ENCODE data around the gene GALNT13.

The GALNT13 gene

DNA sequence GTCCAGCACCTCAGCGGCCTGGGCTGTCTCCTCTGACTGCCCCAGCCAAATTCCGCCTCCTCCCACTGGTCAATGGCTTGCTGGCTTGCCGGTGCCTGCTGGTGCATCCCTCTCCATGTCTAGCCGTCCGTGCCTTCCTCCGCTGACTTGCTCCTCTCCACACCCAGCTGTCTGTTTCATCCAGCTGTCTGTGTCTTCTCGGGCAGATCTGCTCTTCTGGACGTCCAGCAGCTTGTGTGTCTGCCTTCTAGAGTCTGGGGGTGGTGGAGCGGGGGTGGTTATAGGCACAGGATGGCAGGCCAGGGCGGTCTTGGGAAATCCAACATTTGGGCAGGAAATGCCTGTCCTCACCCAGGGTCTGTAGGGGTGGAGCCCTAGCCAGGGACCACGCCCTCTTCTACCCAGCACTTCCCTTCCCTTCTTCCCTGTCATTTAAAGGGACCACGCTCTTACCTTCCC lies 369.2 kb downstream of the GALNT13 start:
- H3K4me3 Mint-ChIP-seq, result no peak overlapping the region
- no peaks in the 10 kb centered on the region for H3K4me1 Mint-ChIP-seq (ENCODE audit: low read depth)
- H3K27ac Mint-ChIP-seq, result no peak overlapping the region
- H3K27me3 Mint-ChIP-seq, result no peaks in the 10 kb centered on the region
- H3K36me3 Mint-ChIP-seq (ENCODE audit: low read depth), result no peaks in the 10 kb centered on the region
- H3K9me3 Mint-ChIP-seq, result no peaks in the 10 kb centered on the region
- DNase-seq, result no peak

DNA sequence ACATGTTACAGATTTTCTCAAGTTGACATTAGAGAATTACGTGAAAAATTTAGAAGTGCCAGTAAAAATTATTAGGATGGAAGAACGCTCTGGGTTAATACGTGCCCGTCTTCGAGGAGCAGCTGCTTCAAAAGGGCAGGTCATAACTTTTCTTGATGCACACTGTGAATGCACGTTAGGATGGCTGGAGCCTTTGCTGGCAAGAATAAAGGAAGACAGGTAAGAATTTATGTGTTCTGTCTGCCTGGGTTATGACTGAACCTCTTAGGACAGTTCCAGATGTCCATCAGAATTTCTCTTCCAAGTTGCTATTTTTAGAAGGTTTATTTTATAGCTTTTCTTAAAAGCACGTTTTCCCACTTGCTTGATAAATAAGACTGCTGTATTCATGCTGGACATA lies 371.0 kb downstream of the GALNT13 start:
- no peak overlapping the region for H3K27ac Mint-ChIP-seq
- H3K9me3 Mint-ChIP-seq, result peaks cover 2% of the 10 kb centered on the region
- DNase-seq, result no peak
- no peaks in the 10 kb centered on the region for H3K36me3 Mint-ChIP-seq (ENCODE audit: low read depth)
- H3K27me3 Mint-ChIP-seq, result no peaks in the 10 kb centered on the region
- H3K4me3 Mint-ChIP-seq, result no peak overlapping the region
- H3K4me1 Mint-ChIP-seq (ENCODE audit: low read depth), result no peaks in the 10 kb centered on the region

DNA sequence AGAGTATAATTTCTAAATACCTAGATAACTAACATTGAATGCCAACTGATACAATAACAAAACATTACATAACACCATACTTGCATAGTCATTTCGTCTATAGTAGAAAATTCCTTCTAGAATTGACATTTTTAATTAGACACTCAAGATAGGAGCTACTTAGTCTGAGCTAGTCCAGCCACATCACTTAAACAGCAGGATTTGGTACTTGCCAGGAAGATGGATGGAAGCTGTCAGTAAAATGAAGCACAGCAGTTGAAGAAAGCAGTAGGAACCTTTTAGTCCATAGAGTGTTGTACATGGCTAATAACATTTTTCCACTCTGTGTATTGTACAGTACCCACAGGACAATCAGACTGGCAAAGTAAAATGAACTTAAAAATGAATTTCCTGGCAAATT lies 372.0 kb downstream of the GALNT13 start:
- DNase-seq, result no peak
- H3K4me1 Mint-ChIP-seq (ENCODE audit: low read depth), result no peaks in the 10 kb centered on the region
- no peaks in the 10 kb centered on the region for H3K27me3 Mint-ChIP-seq
- no peak overlapping the region for H3K4me3 Mint-ChIP-seq
- H3K9me3 Mint-ChIP-seq, result peaks cover 2% of the 10 kb centered on the region
- H3K36me3 Mint-ChIP-seq (ENCODE audit: low read depth), result no peaks in the 10 kb centered on the region
- no peak overlapping the region for H3K27ac Mint-ChIP-seq

DNA sequence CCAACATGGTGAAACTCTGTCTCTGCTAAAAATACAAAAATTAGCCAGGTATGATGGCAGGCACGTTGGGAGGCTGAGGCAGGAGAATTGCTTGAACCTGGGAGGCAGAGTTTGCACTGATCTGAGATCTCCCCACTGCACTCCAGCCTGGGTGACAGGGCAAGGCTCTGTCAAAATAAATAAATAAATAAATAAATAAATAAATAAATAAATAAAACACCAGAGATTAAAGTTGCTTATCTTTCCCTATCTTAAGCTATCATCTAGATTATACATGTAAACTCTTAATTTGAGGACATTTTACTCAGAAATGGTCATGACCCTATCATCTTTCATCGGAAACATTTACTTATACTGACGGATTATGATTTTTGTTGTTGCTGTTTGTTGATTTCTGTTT lies 373.2 kb downstream of the GALNT13 start:
- H3K36me3 Mint-ChIP-seq (ENCODE audit: low read depth), result no peaks in the 10 kb centered on the region
- peaks cover 2% of the 10 kb centered on the region for H3K9me3 Mint-ChIP-seq
- H3K4me3 Mint-ChIP-seq, result no peak overlapping the region
- H3K27me3 Mint-ChIP-seq, result no peaks in the 10 kb centered on the region
- no peak overlapping the region for H3K27ac Mint-ChIP-seq
- H3K4me1 Mint-ChIP-seq (ENCODE audit: low read depth), result no peaks in the 10 kb centered on the region
- no peak for DNase-seq

DNA sequence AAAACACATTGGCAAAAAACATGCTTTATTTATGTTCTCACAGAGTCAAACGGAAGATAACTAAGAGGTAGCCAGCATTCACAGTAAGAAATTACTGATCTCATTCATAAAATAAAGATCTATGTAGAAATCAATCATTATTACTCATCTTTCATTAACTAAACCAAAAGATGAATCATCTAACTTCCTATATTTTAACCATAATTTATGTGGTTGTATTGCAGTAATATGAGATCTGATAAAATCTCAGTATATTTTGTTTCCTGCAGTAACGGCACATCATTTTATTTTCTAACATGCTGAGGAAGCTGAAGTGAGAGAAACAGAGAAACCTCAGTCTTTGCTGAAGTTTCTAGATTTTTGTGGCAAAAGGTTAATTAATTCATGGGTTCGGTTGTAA lies 375.8 kb downstream of the GALNT13 start:
- H3K4me1 Mint-ChIP-seq (ENCODE audit: low read depth), result no peaks in the 10 kb centered on the region
- H3K36me3 Mint-ChIP-seq (ENCODE audit: low read depth), result no peaks in the 10 kb centered on the region
- no peak for DNase-seq
- peaks cover 2% of the 10 kb centered on the region for H3K9me3 Mint-ChIP-seq
- no peak overlapping the region for H3K4me3 Mint-ChIP-seq
- H3K27ac Mint-ChIP-seq, result no peak overlapping the region
- H3K27me3 Mint-ChIP-seq, result no peaks in the 10 kb centered on the region

DNA sequence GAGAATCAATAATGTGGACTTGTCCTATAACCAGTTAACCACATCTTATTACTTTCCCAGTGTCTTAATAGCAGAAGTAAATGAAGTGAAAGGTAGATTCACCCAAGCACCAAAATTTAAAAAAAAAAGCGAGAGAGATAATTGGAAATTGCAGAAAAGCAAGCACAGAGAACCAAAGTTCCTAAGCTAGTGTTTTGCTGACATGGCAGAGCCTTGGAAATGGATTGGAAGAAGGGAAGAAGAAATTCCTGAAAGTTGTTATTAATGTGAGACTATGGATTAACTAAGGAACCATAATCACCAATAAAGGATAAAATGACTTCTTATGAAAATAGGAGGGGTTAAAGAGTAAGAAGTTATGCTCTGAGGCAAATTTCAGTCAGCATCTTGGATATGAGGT lies 384.4 kb downstream of the GALNT13 start:
- Mint-ChIP-seq H3K27me3 (no peaks in the 10 kb centered on the region), H3K9me3 (peaks cover 7% of the 10 kb centered on the region), H3K36me3 (ENCODE audit: low read depth) (no peaks in the 10 kb centered on the region), H3K4me1 (ENCODE audit: low read depth) (no peaks in the 10 kb centered on the region), H3K4me3 (no peak overlapping the region), H3K27ac (no peak overlapping the region)
- no peak for DNase-seq

DNA sequence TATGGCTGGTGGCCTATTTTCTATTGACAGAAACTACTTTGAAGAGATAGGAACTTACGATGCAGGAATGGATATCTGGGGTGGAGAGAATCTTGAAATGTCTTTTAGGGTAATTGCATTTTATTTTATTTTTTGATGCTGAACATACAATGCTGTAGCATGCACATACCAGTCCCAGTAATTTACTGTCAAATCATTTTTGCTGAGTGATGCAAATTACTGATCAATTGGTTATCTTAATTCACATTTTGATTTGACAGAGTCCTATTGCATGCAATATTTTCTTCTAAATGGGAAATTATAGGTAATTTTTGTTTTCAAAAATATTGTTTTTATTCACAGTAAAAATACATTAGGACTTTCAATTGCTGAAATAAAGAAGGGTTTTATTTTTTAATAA lies 387.3 kb downstream of the GALNT13 start:
- Mint-ChIP-seq H3K4me1 (ENCODE audit: low read depth) (no peaks in the 10 kb centered on the region), H3K9me3 (peaks cover 7% of the 10 kb centered on the region), H3K36me3 (ENCODE audit: low read depth) (no peaks in the 10 kb centered on the region), H3K27ac (no peak overlapping the region), H3K4me3 (no peak overlapping the region), H3K27me3 (no peaks in the 10 kb centered on the region)
- DNase-seq, result no peak

DNA sequence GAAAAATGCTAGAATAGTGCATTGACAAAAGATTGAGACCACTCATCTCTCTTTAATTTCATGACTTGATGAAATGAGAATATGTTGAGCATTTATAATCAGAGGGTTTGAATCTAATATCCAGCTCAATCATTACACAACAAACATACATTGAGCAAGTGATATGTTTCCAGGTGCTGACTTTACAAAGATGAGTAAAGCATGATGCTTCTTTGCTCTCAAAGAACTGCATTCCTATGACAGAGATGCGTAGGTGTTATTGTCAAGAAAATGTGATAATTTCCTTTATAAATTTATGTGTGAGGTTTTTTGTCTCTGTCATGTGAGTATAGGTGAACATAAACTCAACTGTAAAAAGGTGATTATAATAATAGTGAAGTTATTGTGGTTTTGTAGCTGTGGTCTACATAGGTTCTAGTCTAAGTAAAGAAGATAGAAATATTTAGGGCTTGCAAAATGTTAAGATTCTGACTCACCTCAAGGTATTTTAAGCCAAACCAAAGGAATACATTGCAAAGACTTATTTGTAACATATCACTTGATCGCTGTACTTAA lies 389.8 kb downstream of the GALNT13 start:
- H3K36me3 Mint-ChIP-seq (ENCODE audit: low read depth), result no peaks in the 10 kb centered on the region
- no peak overlapping the region for H3K27ac Mint-ChIP-seq
- no peaks in the 10 kb centered on the region for H3K4me1 Mint-ChIP-seq (ENCODE audit: low read depth)

DNA sequence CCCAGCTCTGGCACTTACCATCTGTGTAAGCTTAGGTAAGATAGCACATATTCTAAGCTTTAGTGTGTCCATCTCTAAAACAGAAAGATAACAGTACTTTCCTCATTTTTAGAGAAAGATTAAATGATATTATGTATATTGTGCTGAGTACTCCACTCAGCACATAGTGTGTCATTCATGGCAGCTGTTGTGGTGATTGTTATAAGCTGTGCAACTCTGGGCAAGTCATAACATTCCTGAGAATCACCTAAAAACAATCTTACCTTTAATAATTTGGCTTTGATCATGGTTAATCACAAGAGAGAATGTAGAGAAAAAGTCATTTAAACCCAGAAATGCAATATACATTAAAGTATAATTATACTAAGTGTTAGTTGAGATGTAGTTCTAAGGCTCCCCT lies 391.5 kb downstream of the GALNT13 start:
- H3K4me3 Mint-ChIP-seq, result no peak overlapping the region
- no peak overlapping the region for H3K27ac Mint-ChIP-seq
- no peaks in the 10 kb centered on the region for H3K36me3 Mint-ChIP-seq (ENCODE audit: low read depth)
- no peaks in the 10 kb centered on the region for H3K27me3 Mint-ChIP-seq
- no peaks in the 10 kb centered on the region for H3K4me1 Mint-ChIP-seq (ENCODE audit: low read depth)
- DNase-seq, result no peak
- peaks cover 6% of the 10 kb centered on the region for H3K9me3 Mint-ChIP-seq

More for the DNA sequence above, 389.8 kb downstream of the GALNT13 start:
- no peak overlapping the region for H3K4me3 Mint-ChIP-seq
- H3K27me3 Mint-ChIP-seq, result no peaks in the 10 kb centered on the region
- no peak for DNase-seq
- H3K9me3 Mint-ChIP-seq, result peaks cover 10% of the 10 kb centered on the region

DNA sequence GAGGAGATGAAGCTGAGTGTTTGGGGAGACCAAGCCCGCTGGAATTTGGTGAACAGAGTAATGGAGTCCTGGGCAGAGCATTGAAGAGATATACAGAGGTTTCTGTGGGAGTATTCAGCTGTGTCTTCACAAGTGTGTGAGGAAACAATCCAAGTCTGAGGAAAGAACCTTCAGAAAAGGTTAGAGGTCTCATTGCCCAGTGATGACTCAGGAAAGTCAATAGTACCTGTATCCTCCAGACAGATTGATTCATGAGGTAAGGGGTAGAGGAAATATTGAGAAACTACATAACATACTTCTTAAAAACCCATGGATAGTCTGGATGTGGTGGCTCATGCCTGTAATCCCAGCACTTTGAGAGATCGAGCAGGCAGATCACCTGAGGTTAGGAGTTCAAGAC lies 392.3 kb downstream of the GALNT13 start:
- Mint-ChIP-seq H3K27me3 (no peaks in the 10 kb centered on the region), H3K4me1 (ENCODE audit: low read depth) (no peaks in the 10 kb centered on the region), H3K9me3 (peaks cover 6% of the 10 kb centered on the region), H3K27ac (no peak overlapping the region), H3K4me3 (no peak overlapping the region), H3K36me3 (ENCODE audit: low read depth) (no peaks in the 10 kb centered on the region)
- DNase-seq, result no peak

DNA sequence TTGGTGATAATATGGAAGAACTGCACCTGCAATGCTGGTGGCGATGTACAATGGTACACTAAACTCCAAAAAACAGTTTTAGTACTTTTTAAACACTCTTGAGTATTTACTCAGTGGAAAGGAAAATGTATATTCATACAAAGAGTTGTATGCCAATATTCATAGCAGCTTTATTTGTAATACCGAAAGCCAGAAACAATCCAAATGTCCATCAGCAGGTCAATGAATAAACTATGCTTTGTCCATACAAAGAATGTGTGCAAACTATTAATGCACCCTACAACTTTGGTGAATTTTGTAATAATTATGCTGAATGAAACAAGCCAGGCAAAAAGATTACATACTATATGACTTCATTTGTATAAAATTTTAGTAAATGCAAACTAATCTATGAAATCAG lies 396.3 kb downstream of the GALNT13 start:
- no peak for DNase-seq
- H3K4me1 Mint-ChIP-seq (ENCODE audit: low read depth), result no peaks in the 10 kb centered on the region
- peaks cover 3% of the 10 kb centered on the region for H3K9me3 Mint-ChIP-seq
- H3K27ac Mint-ChIP-seq, result no peak overlapping the region
- no peak overlapping the region for H3K4me3 Mint-ChIP-seq
- H3K36me3 Mint-ChIP-seq (ENCODE audit: low read depth), result no peaks in the 10 kb centered on the region
- no peaks in the 10 kb centered on the region for H3K27me3 Mint-ChIP-seq

DNA sequence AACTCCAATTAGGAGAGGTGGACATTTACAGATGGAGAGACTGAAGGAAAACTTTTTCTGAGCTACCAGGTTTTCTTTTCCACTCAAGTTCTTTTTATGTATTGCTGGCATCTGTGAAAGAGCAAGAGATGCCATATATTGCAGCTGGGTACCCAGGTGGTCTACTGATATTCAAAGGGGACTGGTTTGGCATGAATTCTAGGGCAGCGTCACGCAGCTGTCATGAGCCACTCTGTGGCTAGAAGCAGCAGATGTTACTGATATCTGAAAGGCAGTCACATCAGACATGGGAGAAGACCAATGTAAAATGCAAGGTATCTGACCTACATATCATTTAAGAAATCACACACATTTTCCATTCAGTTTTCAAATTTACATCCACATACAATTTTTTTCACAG lies 408.8 kb downstream of the GALNT13 start:
- Mint-ChIP-seq H3K36me3 (ENCODE audit: low read depth) (no peaks in the 10 kb centered on the region), H3K4me1 (ENCODE audit: low read depth) (no peaks in the 10 kb centered on the region), H3K4me3 (no peak overlapping the region), H3K27me3 (no peaks in the 10 kb centered on the region), H3K27ac (no peak overlapping the region), H3K9me3 (peaks cover 3% of the 10 kb centered on the region)
- no peak for DNase-seq

DNA sequence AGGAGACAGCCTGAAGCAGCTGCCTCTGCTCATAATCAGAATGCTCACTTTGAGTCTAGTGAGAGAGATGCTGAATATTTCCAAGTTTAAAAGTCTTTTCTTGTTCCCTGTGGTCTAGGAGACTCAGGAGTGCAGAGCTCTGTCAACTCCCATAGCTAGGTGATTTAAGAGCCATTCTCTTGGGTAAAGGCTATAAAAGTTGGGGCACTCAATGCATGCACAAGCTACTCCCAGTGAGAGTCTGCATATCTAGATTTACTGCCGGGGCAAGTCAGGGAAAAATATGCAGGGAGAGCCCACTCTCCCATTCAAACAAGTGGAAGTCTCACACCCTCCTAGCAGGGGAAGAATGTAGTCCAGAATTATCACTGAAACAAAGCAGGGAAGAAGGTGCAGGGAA lies 418.1 kb downstream of the GALNT13 start:
- no peak for DNase-seq
- H3K27ac Mint-ChIP-seq, result no peak overlapping the region
- H3K9me3 Mint-ChIP-seq, result peaks cover 12% of the 10 kb centered on the region
- no peaks in the 10 kb centered on the region for H3K27me3 Mint-ChIP-seq
- no peak overlapping the region for H3K4me3 Mint-ChIP-seq
- no peaks in the 10 kb centered on the region for H3K36me3 Mint-ChIP-seq (ENCODE audit: low read depth)
- no peaks in the 10 kb centered on the region for H3K4me1 Mint-ChIP-seq (ENCODE audit: low read depth)

DNA sequence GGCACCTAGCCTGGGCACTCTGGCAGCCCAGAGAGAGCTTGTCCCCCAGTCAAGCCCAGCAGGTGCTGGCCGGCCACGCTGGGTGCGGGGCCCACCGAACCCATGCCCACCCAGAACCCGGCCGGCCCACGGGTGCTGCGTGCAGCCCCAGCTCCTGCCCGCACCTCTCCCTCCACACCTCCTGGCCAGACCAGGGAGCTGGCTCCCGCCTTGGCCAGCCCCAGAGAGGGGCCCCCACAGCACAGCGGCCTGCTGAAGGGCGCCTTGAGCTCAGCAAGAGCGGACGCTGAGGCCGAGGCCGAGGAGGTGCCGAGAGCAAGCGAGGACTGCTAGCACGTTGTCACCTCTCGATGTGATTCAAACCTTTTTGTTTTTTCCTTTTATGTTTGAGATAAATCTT lies 419.8 kb downstream of the GALNT13 start:
- no peak overlapping the region for H3K27ac Mint-ChIP-seq
- H3K9me3 Mint-ChIP-seq, result peaks cover 12% of the 10 kb centered on the region

DNA sequence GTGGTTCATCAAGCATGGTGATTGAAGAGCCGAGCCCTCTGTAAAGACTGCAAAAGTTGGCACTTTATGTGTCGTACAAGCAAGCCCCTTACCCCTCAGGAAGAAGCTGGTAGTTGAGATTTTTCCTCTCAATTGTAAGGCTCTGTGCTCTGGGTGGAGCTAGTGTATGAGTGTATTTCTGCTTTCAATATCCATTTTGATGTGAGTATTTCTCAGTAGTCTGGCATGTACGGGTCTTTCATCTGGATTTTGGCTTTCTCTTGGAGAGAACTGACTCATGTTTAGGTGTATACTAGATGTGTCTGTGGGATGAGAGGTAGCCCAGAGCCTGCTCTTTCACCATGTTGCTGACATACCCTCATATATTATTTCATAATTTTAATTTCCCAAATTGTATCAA lies 420.2 kb downstream of the GALNT13 start:
- Mint-ChIP-seq H3K9me3 (peaks cover 12% of the 10 kb centered on the region), H3K36me3 (ENCODE audit: low read depth) (no peaks in the 10 kb centered on the region), H3K4me1 (ENCODE audit: low read depth) (no peaks in the 10 kb centered on the region), H3K27ac (no peak overlapping the region), H3K27me3 (no peaks in the 10 kb centered on the region), H3K4me3 (no peak overlapping the region)
- no peak for DNase-seq

More for the DNA sequence above, 419.8 kb downstream of the GALNT13 start:
- DNase-seq, result no peak
- no peaks in the 10 kb centered on the region for H3K36me3 Mint-ChIP-seq (ENCODE audit: low read depth)
- no peaks in the 10 kb centered on the region for H3K4me1 Mint-ChIP-seq (ENCODE audit: low read depth)
- no peaks in the 10 kb centered on the region for H3K27me3 Mint-ChIP-seq
- H3K4me3 Mint-ChIP-seq, result no peak overlapping the region

DNA sequence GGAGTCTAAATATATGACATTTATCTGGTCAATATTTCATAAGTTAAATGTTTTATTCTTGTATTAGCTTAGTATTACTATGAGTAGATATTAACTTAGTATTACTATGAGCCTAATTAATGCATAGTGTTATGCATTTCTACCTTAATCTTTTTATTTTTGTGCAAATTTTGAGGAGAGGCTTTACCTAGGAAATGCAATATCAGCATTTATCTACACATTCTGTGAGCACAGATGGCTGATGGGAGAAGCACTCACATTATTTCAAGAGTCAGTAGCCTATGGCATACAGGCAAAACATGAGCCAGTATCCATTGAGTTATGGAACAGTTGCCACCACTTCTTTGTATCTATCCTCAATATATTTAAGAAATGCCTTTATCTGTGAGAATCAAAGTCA lies 422.1 kb downstream of the GALNT13 start:
- no peak for DNase-seq
- Mint-ChIP-seq H3K27ac (no peak overlapping the region), H3K27me3 (no peaks in the 10 kb centered on the region), H3K4me1 (ENCODE audit: low read depth) (no peaks in the 10 kb centered on the region), H3K4me3 (no peak overlapping the region), H3K36me3 (ENCODE audit: low read depth) (no peaks in the 10 kb centered on the region), H3K9me3 (peaks cover 12% of the 10 kb centered on the region)
